PC-3 (cell line): ENCODE data around the gene NHLRC2. TPM values are rescaled to one million over a fixed set of nuclear protein-coding genes. Genes with fewer than 3 reads are reported as not detected.
"Not testable (repeated sequence)": the region's sequence is repeated elsewhere in the genome, so short reads cannot be mapped to it uniquely, and the experiment has no call there.

Experiments used
- ATAC-seq: fragments of 200-7000 bp; cut with Tn5 transposase; 2 replicates; pipeline ENCODE4 v1.9.1; 2020; ENCODE audit warnings: mild to moderate bottlenecking, moderate library complexity
- BruUV-seq: library from RNA; stranded (reverse); fragments of 400-500 nt; replicated peaks from 2 replicates; lab custom pipeline; 2021; lab: Mats Ljungman, UMichigan
- CTCF ChIA-PET: fragments of 300-600 bp; sonication (Branson Sonifier 250); formaldehyde crosslinking; loops from one replicate; lab custom pipeline; 2022; ENCODE audit warnings: antibody characterized with exemption; lab: Charles Lee
- POLR2A ChIA-PET: fragments of 300-600 bp; sonication (Branson Sonifier 250); formaldehyde crosslinking; loops from one replicate; lab custom pipeline; 2022; ENCODE audit warnings: antibody characterized with exemption; ENCODE audit not compliant: unreplicated experiment; lab: Charles Lee
- DNase-seq: peaks from one replicate; pipeline ENCODE4 v3.0.0-alpha.2; 2015
- H2AFZ ChIP-seq: fragments of 300-600 bp; sonication (generic); 2 replicates; pipeline ENCODE4 v1.6.0; 2016; ENCODE audit warnings: antibody characterized with exemption, low read length
- H3F3A ChIP-seq: fragments of 300-600 bp; sonication (generic); one replicate; pipeline ENCODE4 v1.6.0; 2017; ENCODE audit warnings: antibody characterized with exemption, low read length, control low read depth, mild to moderate bottlenecking; ENCODE audit not compliant: unreplicated experiment
- H3K27ac ChIP-seq: fragments of 300-600 bp; sonication (generic); 2 replicates; pipeline ENCODE4 v1.5.1; 2016; ENCODE audit warnings: mild to moderate bottlenecking, low read length
- H3K27me3 ChIP-seq: fragments of 300-600 bp; sonication (generic); 2 replicates; pipeline ENCODE4 v1.6.1; 2016; ENCODE audit warnings: low read length, mixed read lengths
- H3K36me3 ChIP-seq: fragments of 300-600 bp; sonication (generic); 2 replicates; pipeline ENCODE4 v1.6.1; 2016; ENCODE audit warnings: low read depth, mixed run types, low read length, mixed read lengths
- H3K4me1 ChIP-seq: fragments of 300-600 bp; sonication (generic); 2 replicates; pipeline ENCODE4 v1.5.1; 2016; ENCODE audit warnings: low read length; ENCODE audit not compliant: insufficient read depth
- H3K4me2 ChIP-seq: fragments of 300-600 bp; sonication (generic); 2 replicates; pipeline ENCODE4 v1.6.0; 2016; ENCODE audit warnings: low read length
- H3K4me3 ChIP-seq: fragments of 300-600 bp; sonication (generic); 2 replicates; pipeline ENCODE4 v1.5.1; 2016; ENCODE audit warnings: mild to moderate bottlenecking, low read length, mixed read lengths
- H3K79me2 ChIP-seq: fragments of 300-600 bp; sonication (generic); 2 replicates; pipeline ENCODE4 v1.6.1; 2017; ENCODE audit warnings: low read length, mixed read lengths
- H3K9ac ChIP-seq: fragments of 300-600 bp; sonication (generic); 2 replicates; pipeline ENCODE4 v1.6.0; 2016; ENCODE audit warnings: mild to moderate bottlenecking, low read length
- H3K9me2 ChIP-seq: fragments of 300-600 bp; sonication (generic); replicated peaks from 2 replicates; pipeline ENCODE4 v1.6.1; 2016; ENCODE audit warnings: mixed run types, low read length, mixed read lengths
- H3K9me3 ChIP-seq: fragments of 300-600 bp; sonication (generic); 2 replicates; pipeline ENCODE4 v1.6.1; 2016; ENCODE audit warnings: low read length, mixed read lengths
- H4K20me1 ChIP-seq: fragments of 300-600 bp; sonication (generic); 2 replicates; pipeline ENCODE4 v1.6.1; 2016; ENCODE audit warnings: low read length, mixed read lengths
- CTCF ChIP-seq: fragments of 300-600 bp; sonication (generic); conservative IDR thresholded peaks from 2 replicates; pipeline ENCODE4 v1.5.1; 2017; ENCODE audit warnings: antibody characterized with exemption, low read depth, mild to moderate bottlenecking, low read length
- EZH2 ChIP-seq: fragments of 300-600 bp; sonication (generic); IDR thresholded peaks from one replicate; pipeline ENCODE4 v1.6.1; 2017; ENCODE audit warnings: antibody characterized with exemption, mild to moderate bottlenecking, low read length; ENCODE audit not compliant: unreplicated experiment
- EZH2phosphoT487 ChIP-seq: fragments of 300-600 bp; sonication (generic); IDR thresholded peaks from 2 replicates; pipeline ENCODE4 v1.6.1; 2018; ENCODE audit warnings: mild to moderate bottlenecking, antibody characterized with exemption, low read length, borderline replicate concordance
- intact Hi-C: fragments of 100-400 bp; cut with micrococcal nuclease; formaldehyde crosslinking; loops from 2 replicates; pipeline ENCODE4 v1.9.0; 2023
- total RNA-seq: library from RNA; depleted of rRNA; stranded (reverse); fragments of >200 nt; gene quantifications from 2 replicates; pipeline ENCODE4 v1.2.3, GENCODE V29; 2014

NHLRC2 gene
- total RNA-seq, 1 experiment from 2014 or later: 17.5 TPM

GRCh38 chr10:113808168-113808567 lies 46.3 kb upstream of the NHLRC2 start:
- H3K36me3 ChIP-seq: no peaks in the 10 kb centered on the region
- H3K27me3 ChIP-seq: peaks cover 21% of the 10 kb centered on the region
- no peak for DNase-seq
- TF ChIP-seq CTCF: no peak
- no peak for TF ChIP-seq EZH2phosphoT487
- no peak for TF ChIP-seq EZH2
- no peaks in the 10 kb centered on the region for H3K9me2 ChIP-seq
- intact Hi-C loops: no loop called here
- no peaks in the 10 kb centered on the region for H3K4me1 ChIP-seq
- CTCF ChIA-PET: no interaction called here
- no peak overlapping the region for H3K4me2 ChIP-seq
- H2AFZ ChIP-seq: no peak overlapping the region
- no peaks in the 10 kb centered on the region for H3K9me3 ChIP-seq
- no peak for ATAC-seq
- no peak overlapping the region for H3K9ac ChIP-seq
- H3F3A ChIP-seq: no peaks in the 10 kb centered on the region
- no peaks in the 10 kb centered on the region for H4K20me1 ChIP-seq
- no peaks in the 10 kb centered on the region for H3K79me2 ChIP-seq
- BruUV-seq: no TSS peak
- POLR2A ChIA-PET: no interaction called here
- no peak overlapping the region for H3K27ac ChIP-seq
- H3K4me3 ChIP-seq: no peak overlapping the region

GRCh38 chr10:113814700-113815099 lies 39.8 kb upstream of the NHLRC2 start:
- BruUV-seq, H4K20me1 ChIP-seq, ATAC-seq, H3K79me2 ChIP-seq, H3K9me2 ChIP-seq, H3K9me3 ChIP-seq, H3K9ac ChIP-seq, H3K36me3 ChIP-seq, H3K27me3 ChIP-seq, H2AFZ ChIP-seq, H3K4me2 ChIP-seq, POLR2A ChIA-PET, H3K4me3 ChIP-seq, intact Hi-C loops, H3F3A ChIP-seq, DNase-seq, H3K4me1 ChIP-seq, H3K27ac ChIP-seq: not testable (repeated sequence)
- CTCF ChIA-PET: interaction anchor here (0.7 kb wide), 1 partner anchor 110 kb away, joined by 3 read pairs; no protein-coding TSS in a partner anchor

- Histone ChIP-seq H4K20me1 (no peaks in the 10 kb centered on the region), H3K4me3 (no peak overlapping the region), H2AFZ (no peak overlapping the region), H3K9ac (no peak overlapping the region), H3K36me3 (no peaks in the 10 kb centered on the region), H3K9me3 (no peaks in the 10 kb centered on the region), H3K4me2 (no peak overlapping the region), H3K27me3 (no peaks in the 10 kb centered on the region), H3K27ac (no peak overlapping the region), H3K4me1 (no peaks in the 10 kb centered on the region), H3K9me2 (no peaks in the 10 kb centered on the region), H3K79me2 (no peaks in the 10 kb centered on the region), H3F3A (no peaks in the 10 kb centered on the region)
- CTCF ChIA-PET: no interaction called here
- intact Hi-C loops: no loop called here
- no peak for DNase-seq
- BruUV-seq: no TSS peak
- POLR2A ChIA-PET: no interaction called here
- TF ChIP-seq CTCF (no peak), EZH2 (no peak), EZH2phosphoT487 (no peak)
- ATAC-seq: no peak
These were observed 34.5 kb upstream of the NHLRC2 start for GRCh38 chr10:113819989-113820388.
